Skeletal muscle tissue (tissue), 4 donors: ENCODE results near the gene SGCD. TPM values are rescaled to one million over a fixed set of nuclear protein-coding genes. Genes with fewer than 3 reads are reported as not detected.
"Not testable (repeated sequence)": the region's sequence is repeated elsewhere in the genome, so short reads cannot be mapped to it uniquely, and the experiment has no call there.

Experiments used
- H3K27ac ChIP-seq: one replicate; pipeline ENCODE4 v1.7.0; 2013; ENCODE audit warnings: mild to moderate bottlenecking, low read depth, low read length, inconsistent platforms
- H3K27me3 ChIP-seq, 3 donors: one replicate each; pipeline ENCODE4 v1.7.0; 2013; ENCODE audit warnings: low read length in 3 of 3; ENCODE audit not compliant: control insufficient read depth in 3 of 3, insufficient read depth in 3 of 3
- H3K36me3 ChIP-seq, 3 donors: one replicate each; pipeline ENCODE4 v1.7.0; 2013; ENCODE audit warnings: low read length in 3 of 3; ENCODE audit not compliant: control insufficient read depth in 3 of 3, insufficient read depth in 3 of 3
- H3K4me1 ChIP-seq, 3 donors: one replicate each; pipeline ENCODE4 v1.7.0; 2013; ENCODE audit warnings: low read length in 3 of 3, mild to moderate bottlenecking in 3 of 3; ENCODE audit not compliant: control insufficient read depth in 3 of 3, insufficient read depth in 3 of 3
- H3K4me3 ChIP-seq, 3 donors: one replicate each; pipeline ENCODE4 v1.7.0; 2013; ENCODE audit warnings: low read length in 3 of 3
- H3K9ac ChIP-seq, 3 donors: one replicate each; pipeline ENCODE4 v1.7.0; 2013; ENCODE audit warnings: low read length in 3 of 3, mild to moderate bottlenecking in 3 of 3, moderate library complexity in 2 of 3, low read depth in 1 of 3
- H3K9me3 ChIP-seq, 3 donors: one replicate each; pipeline ENCODE4 v1.7.0; 2013; ENCODE audit warnings: low read length in 3 of 3; ENCODE audit not compliant: control insufficient read depth in 3 of 3
- total RNA-seq: library from RNA; depleted of rRNA; stranded (reverse); fragments of >200 nt; gene quantifications from one replicate; pipeline ENCODE4 v1.2.3, GENCODE V29; 2014
- donor health status: Osteomylitis.

SGCD gene
- total RNA-seq, 1 donor from 2014 or later = 73.6 TPM

GRCh38 chr5:156591631-156592030, 264.7 kb downstream of the SGCD start:
- Histone ChIP-seq H3K4me1 (peaks cover 6 to 9% (median 7%) of the 10 kb centered on the region in 3 donors), H3K27ac (no peak overlapping the region), H3K9ac (no peak overlapping the region), H3K4me3 (no peak overlapping the region), H3K36me3 (peaks cover under 1 to 5% (median 3%) of the 10 kb centered on the region in 3 donors), H3K27me3 (no peaks in the 10 kb centered on the region), H3K9me3 (no peaks in the 10 kb centered on the region)

DNA sequence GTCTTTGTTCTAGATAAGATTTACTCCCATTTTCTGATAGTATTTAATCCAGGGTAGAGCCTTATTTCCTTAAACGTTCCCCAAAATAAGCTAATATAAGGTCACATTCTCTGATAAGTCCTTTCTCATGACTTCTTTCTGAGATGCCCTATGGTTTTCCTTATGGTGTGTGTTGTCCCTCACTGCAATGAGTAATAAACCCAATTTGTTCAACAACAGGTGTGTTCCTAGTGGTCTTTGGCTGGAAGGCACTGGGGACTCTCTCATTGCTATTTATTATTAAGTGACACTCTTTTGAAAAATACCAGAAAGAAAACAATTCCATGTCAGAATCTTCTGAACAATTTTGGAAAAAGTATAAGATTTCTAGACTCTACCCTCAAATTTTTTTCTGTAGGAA, 266.6 kb downstream of the SGCD start:
- Histone ChIP-seq H3K27ac (no peak overlapping the region), H3K9me3 (no peaks in the 10 kb centered on the region), H3K36me3 (peaks cover 3 to 7% (median 7%) of the 10 kb centered on the region in 3 donors), H3K27me3 (no peaks in the 10 kb centered on the region), H3K9ac (no peak overlapping the region), H3K4me1 (peaks cover 0 to 3% (median 0%) of the 10 kb centered on the region in 3 donors), H3K4me3 (no peak overlapping the region)

- Histone ChIP-seq H3K9ac (no peak overlapping the region), H3K4me1 (peaks cover 0 to 3% (median 0%) of the 10 kb centered on the region in 3 donors), H3K27ac (no peak overlapping the region)
These were observed 267.4 kb downstream of the SGCD start for GRCh38 chr5:156594406-156594805.

GRCh38 chr5:156595132-156595787, 268.3 kb downstream of the SGCD start:
- H3K27ac ChIP-seq = no peak overlapping the region

More at GRCh38 chr5:156594406-156594805, 267.4 kb downstream of the SGCD start:
- H3K4me3 ChIP-seq = no peak overlapping the region
- H3K27me3 ChIP-seq = no peaks in the 10 kb centered on the region
- no peaks in the 10 kb centered on the region for H3K9me3 ChIP-seq
- H3K36me3 ChIP-seq = peaks cover 3 to 7% (median 7%) of the 10 kb centered on the region in 3 donors

DNA sequence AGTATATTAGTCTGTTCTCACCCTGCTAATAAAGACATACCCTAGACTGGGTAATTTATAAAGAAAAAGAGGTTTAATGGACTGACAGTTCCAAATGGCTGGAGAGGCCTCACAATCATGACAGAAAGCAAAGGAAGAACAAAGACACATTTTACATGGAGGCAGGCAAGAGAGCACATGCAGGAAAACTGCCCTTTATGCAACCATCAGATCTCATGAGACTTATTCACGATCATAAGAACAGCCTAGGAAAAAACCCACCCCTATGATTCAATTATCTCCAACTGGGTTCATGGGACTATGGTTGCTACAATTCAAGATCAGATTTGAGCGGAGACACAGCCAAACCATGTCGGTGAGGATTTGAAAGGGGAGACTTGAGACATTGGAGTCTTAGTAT, 270.3 kb downstream of the SGCD start:
- peaks cover 0 to 3% (median 0%) of the 10 kb centered on the region in 3 donors for H3K4me1 ChIP-seq
- H3K27ac ChIP-seq = no peak overlapping the region
- H3K9me3 ChIP-seq = no peaks in the 10 kb centered on the region
- no peak overlapping the region for H3K4me3 ChIP-seq
- H3K36me3 ChIP-seq = peaks cover 3 to 7% (median 3%) of the 10 kb centered on the region in 3 donors
- H3K27me3 ChIP-seq = no peaks in the 10 kb centered on the region
- H3K9ac ChIP-seq = no peak overlapping the region

More at GRCh38 chr5:156595132-156595787, 268.3 kb downstream of the SGCD start:
- peaks cover 0 to 3% (median 0%) of the 10 kb centered on the region in 3 donors for H3K4me1 ChIP-seq
- no peaks in the 10 kb centered on the region for H3K27me3 ChIP-seq
- no peak overlapping the region for H3K9ac ChIP-seq
- peaks cover 3 to 7% (median 7%) of the 10 kb centered on the region in 3 donors for H3K36me3 ChIP-seq
- no peak overlapping the region for H3K4me3 ChIP-seq
- no peaks in the 10 kb centered on the region for H3K9me3 ChIP-seq

DNA sequence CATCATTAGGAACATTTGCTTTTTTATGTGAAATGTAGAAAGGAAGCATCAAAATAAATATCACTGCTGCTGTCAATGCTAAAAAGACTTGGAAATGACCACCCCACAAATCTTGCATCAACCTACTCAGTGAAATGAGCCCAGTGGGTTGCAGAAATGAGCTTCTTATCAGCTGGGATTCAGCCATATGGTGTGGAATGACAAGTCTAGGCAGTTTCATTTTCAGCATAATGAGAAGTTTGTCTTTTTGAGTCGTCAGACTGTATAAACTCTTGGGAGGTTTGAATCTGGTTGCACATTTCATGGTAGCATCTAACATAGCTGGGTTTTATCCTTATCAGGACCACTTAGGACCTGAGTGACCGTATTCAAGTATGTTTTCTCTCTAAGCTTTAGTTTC, 272.0 kb downstream of the SGCD start:
- no peak overlapping the region for H3K4me3 ChIP-seq
- no peaks in the 10 kb centered on the region for H3K9me3 ChIP-seq
- no peak overlapping the region for H3K9ac ChIP-seq
- peaks cover 0 to 7% (median 2%) of the 10 kb centered on the region in 3 donors for H3K36me3 ChIP-seq
- no peak overlapping the region for H3K27ac ChIP-seq
- H3K4me1 ChIP-seq = peaks cover 0 to 3% (median 0%) of the 10 kb centered on the region in 3 donors
- no peaks in the 10 kb centered on the region for H3K27me3 ChIP-seq

DNA sequence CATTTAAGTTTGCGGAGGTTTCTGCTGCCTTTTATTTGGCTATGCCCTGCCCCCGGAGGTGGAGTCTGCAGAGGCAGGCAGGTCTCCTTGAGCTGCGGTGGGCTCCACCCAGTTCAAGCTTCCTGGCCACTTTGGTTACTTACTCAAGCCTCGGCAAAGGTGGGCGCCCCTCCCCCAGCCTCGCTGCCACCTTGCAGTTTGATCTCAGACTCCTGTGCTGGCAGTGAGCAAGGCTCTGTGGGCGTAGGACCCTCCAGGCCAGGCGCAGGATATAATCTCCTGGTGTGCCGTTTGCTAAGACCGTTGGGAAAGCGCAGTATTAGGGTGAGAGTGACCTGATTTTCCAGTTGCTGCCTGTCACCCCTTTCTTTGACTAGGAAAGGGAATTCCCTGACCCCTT, 283.6 kb downstream of the SGCD start:
- not testable (repeated sequence) for H3K36me3 ChIP-seq, H3K9ac ChIP-seq, H3K4me3 ChIP-seq, H3K27me3 ChIP-seq, H3K4me1 ChIP-seq, H3K27ac ChIP-seq, H3K9me3 ChIP-seq

GRCh38 chr5:156615901-156616300, 288.9 kb downstream of the SGCD start:
- H3K4me1 ChIP-seq = no peaks in the 10 kb centered on the region
- H3K4me3 ChIP-seq = no peak overlapping the region
- H3K27ac ChIP-seq = no peak overlapping the region
- H3K9ac ChIP-seq = no peak overlapping the region
- H3K9me3 ChIP-seq = peaks cover 0 to 4% (median 0%) of the 10 kb centered on the region in 3 donors
- no peaks in the 10 kb centered on the region for H3K27me3 ChIP-seq
- H3K36me3 ChIP-seq = no peaks in the 10 kb centered on the region

GRCh38 chr5:156617426-156617825, 290.5 kb downstream of the SGCD start:
- Histone ChIP-seq H3K4me3 (no peak overlapping the region), H3K9ac (no peak overlapping the region), H3K27me3 (no peaks in the 10 kb centered on the region), H3K4me1 (no peaks in the 10 kb centered on the region), H3K9me3 (peaks cover 0 to 3% (median 0%) of the 10 kb centered on the region in 3 donors), H3K27ac (no peak overlapping the region), H3K36me3 (no peaks in the 10 kb centered on the region)

DNA sequence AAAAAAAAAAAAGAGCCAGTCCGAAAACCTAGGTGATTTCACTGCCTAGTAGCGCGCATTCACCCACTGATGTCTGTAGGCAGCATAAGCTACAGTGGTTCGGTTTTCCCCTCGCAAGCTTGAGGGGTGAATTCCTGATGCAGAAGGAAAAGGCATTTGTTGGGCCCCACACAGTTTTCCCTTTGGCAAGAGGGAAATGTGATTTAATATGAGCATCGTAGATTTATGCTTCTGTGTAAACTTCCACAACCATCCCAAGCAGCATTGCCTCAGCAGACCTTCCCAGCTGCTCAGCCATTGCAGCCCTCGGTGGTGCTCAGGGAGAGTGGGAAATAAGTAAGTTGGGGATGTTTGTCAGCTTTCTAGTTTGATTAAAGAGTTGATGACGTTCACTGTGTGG, 291.6 kb downstream of the SGCD start:
- H3K4me3 ChIP-seq = no peak overlapping the region
- no peaks in the 10 kb centered on the region for H3K36me3 ChIP-seq
- H3K27me3 ChIP-seq = no peaks in the 10 kb centered on the region
- H3K9me3 ChIP-seq = no peaks in the 10 kb centered on the region
- no peak overlapping the region for H3K9ac ChIP-seq
- no peak overlapping the region for H3K27ac ChIP-seq
- H3K4me1 ChIP-seq = no peaks in the 10 kb centered on the region
